Activated CD4-positive, alpha-beta T cell treated with anti-CD3 and anti-CD28 coated beads, Interleukin-2, amount 50 U/mL, for 24 hours (primary cell): Measurements from ENCODE around the gene NCR3LG1.
"Not testable (repeated sequence)": the region's sequence is repeated elsewhere in the genome, so short reads cannot be mapped to it uniquely, and the experiment has no call there.

Source experiments
- DNase-seq, 2 donors: peaks; one replicate each; pipeline ENCODE4 v3.0.0-alpha.2; 2020; ENCODE audit warnings: low read depth in 1 of 2, low spot score in 1 of 2

NCR3LG1 gene

GRCh38 chr11:17411418-17411817 is 59.8 kb downstream of the NCR3LG1 start:
- DNase-seq, result no peak

- DNase-seq, result no peak
These were observed 61.0 kb downstream of the NCR3LG1 start for GRCh38 chr11:17412488-17413180.

DNA sequence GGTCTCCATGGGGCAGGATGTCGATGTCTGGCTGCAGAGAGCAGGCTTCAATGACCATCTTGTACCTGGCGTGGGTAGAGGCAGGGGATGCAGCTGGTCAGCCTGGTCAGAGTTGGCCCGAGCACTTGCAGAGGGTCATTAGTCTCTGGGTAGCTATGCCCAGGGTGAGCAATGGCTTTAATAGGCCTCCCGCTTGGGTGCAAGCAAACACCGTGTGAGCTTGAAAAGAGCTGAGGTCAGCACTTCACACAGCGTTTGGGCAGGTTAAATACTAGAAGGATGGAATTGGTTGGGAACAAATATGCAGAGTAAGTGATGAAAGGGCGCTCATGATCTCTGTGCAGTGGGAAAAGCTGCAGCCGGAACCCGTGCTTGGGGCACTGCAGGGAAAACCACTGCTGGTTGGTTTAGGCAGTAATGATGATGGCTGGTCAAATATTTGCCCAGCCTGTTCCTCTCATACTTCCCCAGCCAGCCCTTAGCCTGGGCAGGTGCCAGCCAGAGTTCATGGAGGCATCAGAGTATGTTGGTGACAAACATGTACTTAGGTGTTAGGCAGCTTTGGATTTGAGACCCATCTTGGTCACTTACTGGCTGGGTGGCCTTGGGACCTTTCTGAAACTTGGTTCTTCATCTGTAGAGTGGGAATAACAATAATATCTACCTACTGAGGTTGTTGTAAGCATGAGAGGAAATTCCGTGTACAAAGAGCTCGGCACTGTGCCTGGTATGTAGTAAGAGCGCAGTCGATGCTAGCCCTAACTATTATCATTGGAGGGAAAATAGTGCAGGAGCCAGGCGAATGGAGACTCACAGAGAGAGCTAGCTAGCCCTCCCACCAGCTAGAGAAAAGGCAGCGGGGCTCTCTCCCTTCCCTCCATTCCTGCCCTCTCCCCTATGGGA is 62.1 kb downstream of the NCR3LG1 start:
- DNase-seq, result no peak

DNA sequence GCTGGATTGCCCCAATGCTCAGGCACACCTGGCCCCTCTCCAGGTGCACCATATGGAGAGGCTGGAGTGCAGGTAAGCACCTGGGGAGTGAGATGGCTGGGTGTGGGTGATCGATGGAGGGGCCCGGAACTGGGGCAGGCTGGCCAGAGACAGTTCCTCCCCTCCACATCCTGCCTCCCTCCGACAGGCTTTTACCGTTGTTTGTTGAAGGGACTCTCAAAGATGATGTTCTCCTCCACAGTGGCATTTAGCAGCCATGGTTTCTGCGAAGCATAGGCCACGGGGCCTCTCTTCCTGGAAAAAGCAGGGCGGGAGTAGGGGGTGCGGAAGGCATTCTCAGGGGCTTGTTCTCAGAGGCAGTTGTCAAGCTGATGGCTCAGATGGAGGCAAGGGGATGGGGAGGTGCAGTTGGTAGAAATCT is 62.7 kb downstream of the NCR3LG1 start:
- DNase-seq, result no peak

- no peak for DNase-seq
These were observed 63.4 kb downstream of the NCR3LG1 start for GRCh38 chr11:17414992-17415391.

GRCh38 chr11:17415523-17416104 is 64.0 kb downstream of the NCR3LG1 start:
- DNase-seq, result no peak

- DNase-seq, result no peak
These were observed 64.9 kb downstream of the NCR3LG1 start for GRCh38 chr11:17416492-17416891.

- DNase-seq, result no peak
These were observed 67.0 kb downstream of the NCR3LG1 start for GRCh38 chr11:17418444-17419081.

DNA sequence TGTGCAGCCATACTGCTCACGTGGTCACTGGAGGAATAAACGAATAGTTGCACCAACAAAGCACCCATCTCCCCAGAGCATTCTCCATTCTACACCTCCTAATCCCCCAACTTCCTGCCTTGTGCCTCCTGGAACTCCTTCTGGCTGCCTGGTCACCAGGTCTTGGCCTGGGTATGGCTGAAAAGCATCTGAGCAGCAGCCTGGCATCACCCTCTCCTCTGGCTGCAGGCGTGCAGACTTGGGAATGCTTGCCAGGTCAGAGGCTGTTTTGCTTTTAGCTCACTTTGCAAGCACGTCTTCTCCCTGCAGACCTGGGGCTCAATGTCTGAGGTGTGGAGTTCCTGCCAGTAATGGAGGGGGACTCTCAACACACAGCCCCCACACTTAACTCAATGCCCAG is 70.2 kb downstream of the NCR3LG1 start:
- DNase-seq, result no peak

DNA sequence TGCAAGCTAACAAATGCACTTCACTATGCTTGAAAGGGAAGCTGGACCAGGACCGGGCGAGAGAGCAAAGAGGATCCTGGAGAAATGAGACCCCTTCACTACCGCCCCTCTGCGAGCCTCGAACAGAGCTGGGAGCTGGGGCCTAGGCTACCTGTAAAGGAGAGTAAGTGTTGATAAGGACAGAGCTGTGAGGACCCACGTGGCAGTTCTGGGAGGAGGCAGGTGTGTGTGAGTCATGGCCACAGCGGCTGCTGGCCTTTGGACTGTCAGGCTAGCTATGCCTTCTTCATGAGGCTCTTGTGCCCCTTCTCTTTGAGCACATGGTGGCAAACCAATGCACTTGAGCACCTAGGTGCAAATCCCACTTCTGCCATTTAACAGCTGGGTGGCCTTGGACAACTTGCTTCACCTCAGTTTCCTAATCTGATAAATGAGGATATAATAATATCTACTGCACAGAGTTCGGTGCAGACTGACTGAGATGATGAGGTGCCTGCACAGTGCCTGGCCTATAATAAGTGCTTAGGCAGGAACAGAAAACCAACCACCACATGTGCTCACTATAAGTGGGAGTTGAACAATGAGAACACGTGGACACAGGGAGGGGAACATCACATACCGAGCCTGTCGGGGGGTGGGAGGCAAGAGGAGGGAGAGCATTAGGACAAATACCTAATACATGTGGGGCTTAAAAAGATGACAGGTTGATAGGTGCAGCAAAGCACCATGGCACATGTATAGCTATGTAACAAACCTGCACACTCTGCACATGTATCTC is 72.1 kb downstream of the NCR3LG1 start:
- DNase-seq, result no peak

GRCh38 chr11:17426233-17426632 is 74.6 kb downstream of the NCR3LG1 start:
- not testable (repeated sequence) for DNase-seq
